ENCODE results near the gene LRRC8C. TPM values are rescaled to one million over a fixed set of nuclear protein-coding genes. Genes with fewer than 3 reads are reported as not detected.

The LRRC8C gene
- total and polyA plus RNA-seq, 10 of the 15 experiments (the other 5 are each of a cell fraction or from before 2014, with no cell fraction given), result 2.3 to 16.3 (median 10.8) TPM

- no peak for TF ChIP-seq SRF (IDR thresholded peaks at IDR 0.05; ENCODE audit: low read depth in 2 of 2, low read length in 2 of 2)
- TF ChIP-seq SPI1 (IDR thresholded peaks at IDR 0.05; ENCODE audit: borderline replicate concordance, insufficient read depth, low read depth, low read length), result no peak
- TF ChIP-seq TBL1XR1 (IDR thresholded peaks at IDR 0.05; ENCODE audit: low read depth, low read length), result no peak
- no peak for TF ChIP-seq KLF5 (IDR thresholded peaks at IDR 0.05; ENCODE audit: partially characterized antibody)
- TF ChIP-seq NFYB (IDR thresholded peaks at IDR 0.05; ENCODE audit: insufficient read depth, low read depth, low read length), result no peak
Measured at GRCh38 chr1:89604414-89604735, 28.5 kb upstream of the LRRC8C start (continued).

DNA sequence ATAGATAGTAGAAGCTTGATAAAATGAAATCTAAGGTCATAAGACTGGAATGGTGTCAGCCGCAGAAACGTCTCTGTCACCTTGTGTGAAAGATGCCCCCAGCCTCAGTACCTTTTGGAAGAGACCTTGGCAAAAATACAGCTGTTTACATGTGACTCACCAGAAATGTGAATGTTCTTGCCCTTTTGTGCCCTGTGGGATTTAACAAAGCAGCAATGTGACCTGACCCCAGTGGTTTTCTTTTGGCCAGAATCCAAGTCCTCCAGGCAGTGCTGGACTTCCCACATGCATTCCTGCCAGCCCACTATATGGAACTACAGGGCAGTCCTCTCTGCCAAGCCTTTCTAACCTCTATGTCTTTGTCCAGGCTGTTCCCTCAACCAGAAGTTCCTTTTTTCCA, 27.2 kb upstream of the LRRC8C start:
- Histone ChIP-seq H4K20me1 (ENCODE audit: control insufficient read depth, insufficient read depth) (no peaks in the 10 kb centered on the region), H3K9me3 (replicated peaks; ENCODE audit: control insufficient read depth, insufficient read depth, low read length) (no peaks in the 10 kb centered on the region; the same call in 2 of the 3 replicates), H3K4me1 (ENCODE audit: control insufficient read depth, insufficient read depth, low read length) (peaks cover 14% of the 10 kb centered on the region), H3K36me3 (ENCODE audit: control insufficient read depth in 2 of 2, insufficient read depth in 2 of 2, low read length in 1 of 2) (no peaks in the 10 kb centered on the region), H2AFZ (ENCODE audit: control insufficient read depth, low read depth, low read length) (no peak overlapping the region), H3K27ac (ENCODE audit: control insufficient read depth, insufficient read depth) (no peak overlapping the region), H3K4me3 (no peak overlapping the region), H3K79me2 (ENCODE audit: control insufficient read depth, insufficient read depth, low read length) (no peaks in the 10 kb centered on the region), H3K27me3 (replicated peaks in 1 of 2; ENCODE audit: control insufficient read depth in 2 of 2, insufficient read depth in 2 of 2, low read length in 1 of 2) (no peaks in the 10 kb centered on the region; a peak in 1 of 4 replicates), H3K4me2 (ENCODE audit: control insufficient read depth, insufficient read depth) (no peak overlapping the region), H3K9ac (ENCODE audit: control insufficient read depth, insufficient read depth, low read length) (no peak overlapping the region)
- SMC1A ChIA-PET (ENCODE audit: uncharacterized antibody, unreplicated experiment), result interaction anchor here (3.5 to 13.0 kb wide), 2 partner anchors 21 to 156 kb away, joined by 11 to 124 read pairs; no protein-coding TSS in a partner anchor
- no peak for DNase-seq (ENCODE audit: low read depth, low spot score)
- no peak for TF ChIP-seq ETV6 (conservative IDR thresholded peaks at IDR 0.05 in 1 of 2, IDR thresholded peaks at IDR 0.05 in 1 of 2; ENCODE audit: borderline replicate concordance in 1 of 2, low read depth in 1 of 2)
- POLR2A ChIA-PET, result no interaction called here
- RAD21 ChIA-PET (ENCODE audit: unreplicated experiment), result interaction anchor here (3.2 kb wide), 1 partner anchor 157 kb away, joined by 18 read pairs; no protein-coding TSS in a partner anchor
- BruUV-seq (replicated peaks), result no TSS peak
- intact Hi-C loops (cut with micrococcal nuclease; ENCODE audit: unreplicated experiment) (no loop called here), in situ Hi-C loops (cut with MboI) (no loop called here)
- no peak for FAIRE-seq
- CTCF ChIA-PET, result interaction anchor here (0.6 to 3.6 kb wide), 4 partner anchors 74 to 153 kb away, joined by 3 to 15 read pairs (median 4); no protein-coding TSS in a partner anchor
- no peak for ATAC-seq
- WGBS (ENCODE audit: insufficient coverage, insufficient replicate concordance, low lambda C conversion rate, missing lambda C conversion rate), result 48% methylated on average over 2 of the region's 2 CpGs
